ENCODE results near the gene OR9G1.

- TF ChIP-seq PHF8 (CRISPR knock-in tag; IDR thresholded peaks at IDR 0.05) (no peak), HNRNPLL (IDR thresholded peaks at IDR 0.05; ENCODE audit: low read depth, low read length, poor library complexity, severe bottlenecking) (no peak), POLR2A (IDR thresholded peaks at IDR 0.05; ENCODE audit: insufficient read depth in 1 of 2, low read depth in 2 of 2, low read length in 2 of 2) (no peak), SMC3 (IDR thresholded peaks at IDR 0.05; ENCODE audit: low read length) (no peak), SRF (IDR thresholded peaks at IDR 0.05; ENCODE audit: low read depth, low read length) (no peak), SMAD1 (CRISPR knock-in tag; IDR thresholded peaks at IDR 0.05; ENCODE audit: borderline replicate concordance, low read depth) (no peak)
Observed at GRCh38 chr11:56688554-56689100, 10.3 kb upstream of the OR9G1 start.

Data from HepG2 (cell line).